ENCODE data around the gene HIVEP1.

The HIVEP1 gene

GRCh38 chr6:12051861-12052368, 39.8 kb downstream of the HIVEP1 start:
- DNase-seq, result peak; percentile 47

GRCh38 chr6:12058172-12058961, 46.3 kb downstream of the HIVEP1 start:
- no peak for DNase-seq

GRCh38 chr6:12060780-12061609, 48.9 kb downstream of the HIVEP1 start:
- DNase-seq, result peak; percentile 40

GRCh38 chr6:12062605-12063004, 50.5 kb downstream of the HIVEP1 start:
- DNase-seq, result no peak

- no peak for DNase-seq
Measured at GRCh38 chr6:12064131-12064530, 52.0 kb downstream of the HIVEP1 start.

GRCh38 chr6:12064538-12065071, 52.5 kb downstream of the HIVEP1 start:
- no peak for DNase-seq

- DNase-seq, result no peak
Measured at GRCh38 chr6:12065321-12066140, 53.4 kb downstream of the HIVEP1 start.

- DNase-seq, result no peak
Measured at GRCh38 chr6:12066297-12066696, 54.2 kb downstream of the HIVEP1 start.

- no peak for DNase-seq
Measured at GRCh38 chr6:12068899-12069557, 56.9 kb downstream of the HIVEP1 start.

GRCh38 chr6:12069891-12070529, 57.9 kb downstream of the HIVEP1 start:
- no peak for DNase-seq

- DNase-seq, result no peak
Measured at GRCh38 chr6:12071064-12071615, 59.0 kb downstream of the HIVEP1 start.

GRCh38 chr6:12075067-12075563, 63.0 kb downstream of the HIVEP1 start:
- DNase-seq, result peak; percentile 28

GRCh38 chr6:12077021-12077710, 65.1 kb downstream of the HIVEP1 start:
- DNase-seq, result no peak

GRCh38 chr6:12078014-12078413, 65.9 kb downstream of the HIVEP1 start:
- no peak for DNase-seq

GRCh38 chr6:12081771-12082170, 69.7 kb downstream of the HIVEP1 start:
- DNase-seq, result no peak

- no peak for DNase-seq
Measured at GRCh38 chr6:12082368-12082767, 70.3 kb downstream of the HIVEP1 start.

GRCh38 chr6:12083302-12083701, 71.2 kb downstream of the HIVEP1 start:
- DNase-seq, result no peak

GRCh38 chr6:12083763-12084162, 71.7 kb downstream of the HIVEP1 start:
- DNase-seq, result no peak

- DNase-seq, result no peak
Measured at GRCh38 chr6:12084681-12085080, 72.6 kb downstream of the HIVEP1 start.

- no peak for DNase-seq
Measured at GRCh38 chr6:12088531-12088930, 76.4 kb downstream of the HIVEP1 start.
